Activated CD8-positive, alpha-beta T cell treated with anti-CD3 and anti-CD28 coated beads for 36 hours (primary cell): ENCODE results near the gene AHCY. TPM values are rescaled to one million over a fixed set of nuclear protein-coding genes. Genes with fewer than 3 reads are reported as not detected.
"Not testable (repeated sequence)": the region's sequence is repeated elsewhere in the genome, so short reads cannot be mapped to it uniquely, and the experiment has no call there.

Experiments used
- ATAC-seq: fragments of 200-7000 bp; cut with Tn5 transposase; one replicate; pipeline ENCODE4 v1.10.0; 2021; ENCODE audit warnings: mild to moderate bottlenecking, moderate library complexity
- CTCF ChIA-PET: fragments of 350-600 bp; sonication (Branson Sonifier 250); formaldehyde crosslinking; loops from one replicate; lab custom pipeline; 2021; ENCODE audit warnings: antibody characterized with exemption; lab: Charles Lee
- POLR2A ChIA-PET: fragments of 350-600 bp; sonication (Branson Sonifier 250); formaldehyde crosslinking; loops from one replicate; lab custom pipeline; 2021; ENCODE audit warnings: antibody characterized with exemption; lab: Charles Lee
- DNase-seq: peaks from one replicate; pipeline ENCODE4 v3.0.0-alpha.2; 2020
- H3K27ac Mint-ChIP-seq: one replicate; pipeline ENCODE4 v1.8.0; 2021; ENCODE audit warnings: mild to moderate bottlenecking, mixed read lengths
- H3K27me3 Mint-ChIP-seq: one replicate; pipeline ENCODE4 v1.8.0; 2021; ENCODE audit warnings: mixed read lengths
- H3K36me3 Mint-ChIP-seq: one replicate; pipeline ENCODE4 v1.8.0; 2021; ENCODE audit warnings: low read depth, mixed read lengths
- H3K4me1 Mint-ChIP-seq: one replicate; pipeline ENCODE4 v1.8.0; 2021; ENCODE audit warnings: low read depth, mixed read lengths
- H3K4me3 Mint-ChIP-seq: one replicate; pipeline ENCODE4 v1.8.0; 2021; ENCODE audit warnings: mild to moderate bottlenecking, moderate library complexity, mixed read lengths
- H3K9me3 Mint-ChIP-seq: one replicate; pipeline ENCODE4 v1.8.0; 2021; ENCODE audit warnings: mixed read lengths
- CTCF ChIP-seq: fragments of 200-600 bp; IDR thresholded peaks from one replicate; pipeline ENCODE4 v1.8.0; 2022; ENCODE audit warnings: antibody characterized with exemption, mild to moderate bottlenecking
- intact Hi-C: fragments of 100-400 bp; cut with micrococcal nuclease; formaldehyde crosslinking; loops from one replicate; pipeline ENCODE4 v1.10.0; 2022
- total RNA-seq, 2 experiments: library from RNA; stranded (reverse); gene quantifications; one replicate each; pipeline ENCODE4 v1.2.3, GENCODE V29; 2021

Gene AHCY
- total RNA-seq, 2 experiments from 2014 or later = 256 to 258 TPM

- no peaks in the 10 kb centered on the region for H3K4me1 Mint-ChIP-seq
- POLR2A ChIA-PET = no interaction called here
These were observed 29.2 kb upstream of the AHCY start for GRCh38 chr20:34332262-34332920.

GRCh38 chr20:34331838-34332237 lies 28.7 kb upstream of the AHCY start:
- H3K4me1 Mint-ChIP-seq = no peaks in the 10 kb centered on the region
- DNase-seq (no peak), ATAC-seq (no peak)
- CTCF ChIA-PET = interaction anchor here (1.6 kb wide), 1 partner anchor 191 kb away, joined by 4 read pairs; no protein-coding TSS in a partner anchor
- POLR2A ChIA-PET = no interaction called here
- H3K27ac Mint-ChIP-seq = no peak overlapping the region
- H3K9me3 Mint-ChIP-seq = no peaks in the 10 kb centered on the region
- no peak overlapping the region for H3K4me3 Mint-ChIP-seq
- TF ChIP-seq CTCF = no peak
- H3K36me3 Mint-ChIP-seq = no peaks in the 10 kb centered on the region
- intact Hi-C loops = no loop called here
- no peaks in the 10 kb centered on the region for H3K27me3 Mint-ChIP-seq

More at GRCh38 chr20:34332262-34332920, 29.2 kb upstream of the AHCY start:
- no peak for TF ChIP-seq CTCF
- ATAC-seq (no peak), DNase-seq (no peak)
- intact Hi-C loops = no loop called here
- H3K27ac Mint-ChIP-seq = no peak overlapping the region
- no peak overlapping the region for H3K4me3 Mint-ChIP-seq
- CTCF ChIA-PET = interaction anchor here (1.6 kb wide), 1 partner anchor 190 kb away, joined by 4 read pairs; no protein-coding TSS in a partner anchor
- no peaks in the 10 kb centered on the region for H3K9me3 Mint-ChIP-seq
- no peaks in the 10 kb centered on the region for H3K36me3 Mint-ChIP-seq
- no peaks in the 10 kb centered on the region for H3K27me3 Mint-ChIP-seq

GRCh38 chr20:34330861-34331544 lies 27.8 kb upstream of the AHCY start:
- H3K27ac Mint-ChIP-seq = not testable (repeated sequence)

GRCh38 chr20:34328928-34329677 lies 25.9 kb upstream of the AHCY start:
- no peak for ATAC-seq
- Mint-ChIP-seq H3K27me3 (no peaks in the 10 kb centered on the region), H3K36me3 (no peaks in the 10 kb centered on the region), H3K4me1 (no peaks in the 10 kb centered on the region), H3K4me3 (no peak overlapping the region), H3K27ac (no peak overlapping the region), H3K9me3 (no peaks in the 10 kb centered on the region)
- CTCF ChIA-PET = interaction anchor here (0.6 to 2.5 kb wide), 2 partner anchors 16 to 111 kb away, joined by 3 to 9 read pairs; no protein-coding TSS in a partner anchor
- TF ChIP-seq CTCF = no peak
- no peak for DNase-seq
- intact Hi-C loops = no loop called here
- POLR2A ChIA-PET = no interaction called here

More at GRCh38 chr20:34330861-34331544, 27.8 kb upstream of the AHCY start:
- POLR2A ChIA-PET, ATAC-seq, intact Hi-C loops, H3K9me3 Mint-ChIP-seq, H3K27me3 Mint-ChIP-seq, H3K4me3 Mint-ChIP-seq, H3K36me3 Mint-ChIP-seq, DNase-seq, H3K4me1 Mint-ChIP-seq: not testable (repeated sequence)
- CTCF ChIA-PET = interaction anchor here (1.6 kb wide), 1 partner anchor 192 kb away, joined by 4 read pairs; no protein-coding TSS in a partner anchor

- H3K4me1 Mint-ChIP-seq, intact Hi-C loops: not testable (repeated sequence)
- CTCF ChIA-PET = interaction anchor here (2.5 kb wide), 1 partner anchor 16 kb away, joined by 9 read pairs; no protein-coding TSS in a partner anchor
These were observed 25.1 kb upstream of the AHCY start for GRCh38 chr20:34328207-34328606.

More at GRCh38 chr20:34328207-34328606, 25.1 kb upstream of the AHCY start:
- POLR2A ChIA-PET, DNase-seq, H3K4me3 Mint-ChIP-seq, H3K9me3 Mint-ChIP-seq, H3K27me3 Mint-ChIP-seq, H3K27ac Mint-ChIP-seq, H3K36me3 Mint-ChIP-seq, ATAC-seq: not testable (repeated sequence)
